Progenitor cell of endocrine pancreas (in vitro differentiated cells): ENCODE results near the gene COX15. TPM values are rescaled to one million over a fixed set of nuclear protein-coding genes. Genes with fewer than 3 reads are reported as not detected.

Experiments
- DNase-seq: peaks from one replicate; pipeline ENCODE4 v3.0.0; 2021; ENCODE audit warnings: low spot score; ENCODE audit not compliant: unreplicated experiment
- H3K27ac Mint-ChIP-seq: 2 replicates; pipeline ENCODE4 v1.8.0; 2021; ENCODE audit warnings: mild to moderate bottlenecking, moderate library complexity, mixed read lengths
- H3K27me3 Mint-ChIP-seq: 2 replicates; pipeline ENCODE4 v1.8.0; 2021; ENCODE audit warnings: mixed read lengths
- H3K36me3 Mint-ChIP-seq: 2 replicates; pipeline ENCODE4 v1.8.0; 2022; ENCODE audit warnings: mixed read lengths; ENCODE audit not compliant: insufficient read depth
- H3K4me1 Mint-ChIP-seq: 2 replicates; pipeline ENCODE4 v1.8.0; 2021; ENCODE audit warnings: low read depth, mixed read lengths
- H3K4me3 Mint-ChIP-seq: 2 replicates; pipeline ENCODE4 v1.8.0; 2021; ENCODE audit warnings: low read depth, mild to moderate bottlenecking, moderate library complexity, mixed read lengths
- H3K9me3 Mint-ChIP-seq: 2 replicates; pipeline ENCODE4 v1.8.0; 2021; ENCODE audit warnings: low read depth, mixed read lengths
- CTCF ChIP-seq: fragments of 200-600 bp; sonication (generic); IDR thresholded peaks from one replicate; pipeline ENCODE4 v1.5.0; 2021; ENCODE audit warnings: antibody characterized with exemption, mild to moderate bottlenecking; ENCODE audit not compliant: unreplicated experiment
- total RNA-seq: library from RNA; stranded (reverse); gene quantifications from 2 replicates; pipeline ENCODE4 v1.2.1, GENCODE V29; 2021

The COX15 gene
- total RNA-seq, 1 donor from 2014 or later: 46.6 TPM

DNA sequence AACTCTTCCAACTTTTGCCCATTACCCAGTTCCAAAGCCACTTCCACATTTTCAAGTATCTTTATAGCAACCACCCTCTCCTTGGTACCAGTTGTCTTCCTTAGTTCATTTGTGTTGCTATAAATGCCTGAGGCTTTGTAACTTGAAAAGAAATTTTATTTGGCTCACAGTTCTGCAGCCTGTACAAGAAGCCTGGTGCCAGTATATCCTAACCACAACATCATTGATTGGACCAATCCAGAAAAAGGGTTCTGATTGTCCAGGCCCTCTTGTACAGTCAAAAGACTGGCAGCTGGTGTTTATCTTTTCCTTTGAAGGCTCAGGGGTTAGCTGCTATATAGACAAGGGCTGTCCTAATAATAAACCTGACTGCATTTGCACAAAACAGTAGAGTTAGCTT is 29.4 kb upstream of the COX15 start:
- peaks cover 3% of the 10 kb centered on the region for H3K9me3 Mint-ChIP-seq
- peaks cover 16% of the 10 kb centered on the region for H3K36me3 Mint-ChIP-seq
- no peak overlapping the region for H3K4me3 Mint-ChIP-seq
- H3K27me3 Mint-ChIP-seq: no peaks in the 10 kb centered on the region
- TF ChIP-seq CTCF: no peak
- no peak for DNase-seq
- H3K4me1 Mint-ChIP-seq: no peaks in the 10 kb centered on the region
- no peak overlapping the region for H3K27ac Mint-ChIP-seq

GRCh38 chr10:99760321-99760720 is 28.4 kb upstream of the COX15 start:
- Mint-ChIP-seq H3K27ac (peak overlapping the region; percentile 39), H3K27me3 (no peaks in the 10 kb centered on the region), H3K4me1 (no peaks in the 10 kb centered on the region), H3K4me3 (no peak overlapping the region), H3K36me3 (peaks cover 16% of the 10 kb centered on the region), H3K9me3 (peaks cover 3% of the 10 kb centered on the region)
- no peak for TF ChIP-seq CTCF
- DNase-seq: no peak

DNA sequence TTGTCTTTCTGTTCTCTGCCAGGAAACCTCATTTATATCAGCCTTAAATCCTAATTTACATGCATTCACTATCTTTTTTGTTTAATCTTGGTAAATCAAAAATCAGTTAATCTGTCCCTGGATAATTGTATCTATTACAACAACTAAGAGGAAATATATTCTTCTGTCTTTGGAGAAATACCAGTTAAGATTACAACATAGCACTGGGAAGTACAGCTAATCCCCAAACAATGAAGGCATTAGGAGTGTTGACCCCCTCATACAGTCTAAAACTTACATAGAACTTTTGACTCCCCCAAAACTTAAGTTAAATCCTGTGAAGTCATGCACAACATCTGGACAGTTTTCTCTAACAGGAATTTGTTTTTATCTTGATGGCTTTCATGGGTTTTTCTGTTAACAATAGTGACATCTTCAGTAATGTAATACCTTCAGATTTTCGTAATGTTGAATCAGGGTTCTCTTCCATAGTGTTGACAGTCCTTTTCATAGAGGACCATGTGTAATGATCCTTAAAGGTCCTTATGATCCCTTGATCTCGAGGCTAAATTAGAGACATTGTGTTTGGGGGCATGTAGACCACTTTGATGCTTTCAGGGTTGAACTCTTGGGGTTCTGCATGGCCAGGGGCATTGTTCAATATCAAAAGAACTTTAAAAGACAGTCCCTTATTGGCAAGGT is 26.4 kb upstream of the COX15 start:
- Mint-ChIP-seq H3K4me1 (no peaks in the 10 kb centered on the region), H3K9me3 (peaks cover 1% of the 10 kb centered on the region), H3K36me3 (peaks cover 14% of the 10 kb centered on the region), H3K27ac (no peak overlapping the region), H3K4me3 (no peak overlapping the region), H3K27me3 (no peaks in the 10 kb centered on the region)
- TF ChIP-seq CTCF: no peak
- no peak for DNase-seq

DNA sequence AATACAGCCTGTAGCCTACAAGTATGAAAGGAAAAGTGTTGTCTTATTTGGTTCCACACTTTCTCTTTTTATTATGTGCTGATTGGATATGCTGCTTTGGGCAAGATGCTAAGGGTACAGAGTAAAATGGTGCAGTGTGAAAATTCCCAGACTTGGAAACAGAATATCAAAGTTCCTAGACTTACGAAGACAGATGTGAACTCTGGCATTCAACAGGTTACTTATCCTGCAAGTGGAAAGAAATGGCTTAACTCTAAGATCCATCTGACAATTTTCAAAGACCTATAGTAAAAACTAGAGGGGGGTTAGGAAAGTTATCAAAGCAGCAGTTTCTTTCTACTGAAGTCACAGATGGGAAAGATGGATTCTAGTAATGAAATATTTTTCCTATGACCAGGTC is 24.2 kb upstream of the COX15 start:
- no peak overlapping the region for H3K4me3 Mint-ChIP-seq
- H3K27me3 Mint-ChIP-seq: no peaks in the 10 kb centered on the region
- peaks cover 12% of the 10 kb centered on the region for H3K36me3 Mint-ChIP-seq
- no peak for DNase-seq
- no peaks in the 10 kb centered on the region for H3K4me1 Mint-ChIP-seq
- no peak for TF ChIP-seq CTCF
- H3K27ac Mint-ChIP-seq: no peak overlapping the region
- H3K9me3 Mint-ChIP-seq: no peaks in the 10 kb centered on the region

GRCh38 chr10:99754670-99755069 is 22.7 kb upstream of the COX15 start:
- Mint-ChIP-seq H3K9me3 (no peaks in the 10 kb centered on the region), H3K36me3 (peaks cover 10% of the 10 kb centered on the region), H3K27ac (no peak overlapping the region), H3K27me3 (no peaks in the 10 kb centered on the region), H3K4me3 (no peak overlapping the region), H3K4me1 (no peaks in the 10 kb centered on the region)
- no peak for DNase-seq
- TF ChIP-seq CTCF: no peak
